ENCODE results near the gene C2.

DNA sequence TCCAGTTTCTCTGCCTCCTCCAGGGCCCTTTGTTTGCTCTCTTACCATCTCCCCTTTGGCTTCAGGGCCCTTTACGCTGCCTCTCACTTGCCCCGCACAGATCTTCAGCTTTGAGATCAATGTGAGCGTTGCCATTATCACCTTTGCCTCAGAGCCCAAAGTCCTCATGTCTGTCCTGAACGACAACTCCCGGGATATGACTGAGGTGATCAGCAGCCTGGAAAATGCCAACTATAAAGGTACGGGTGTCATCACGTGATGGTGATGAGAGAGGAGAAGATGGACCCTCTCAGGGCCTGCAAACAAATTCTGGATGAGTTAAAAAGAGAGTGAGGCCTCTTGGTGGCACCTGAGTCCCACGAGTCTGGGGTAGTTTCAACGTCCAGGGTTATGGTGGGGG, 8.3 kb downstream of the C2 start:
- TF ChIP-seq POLR2A (IDR thresholded peaks at IDR 0.05): no peak
- TF ChIP-seq, protein P1, sequence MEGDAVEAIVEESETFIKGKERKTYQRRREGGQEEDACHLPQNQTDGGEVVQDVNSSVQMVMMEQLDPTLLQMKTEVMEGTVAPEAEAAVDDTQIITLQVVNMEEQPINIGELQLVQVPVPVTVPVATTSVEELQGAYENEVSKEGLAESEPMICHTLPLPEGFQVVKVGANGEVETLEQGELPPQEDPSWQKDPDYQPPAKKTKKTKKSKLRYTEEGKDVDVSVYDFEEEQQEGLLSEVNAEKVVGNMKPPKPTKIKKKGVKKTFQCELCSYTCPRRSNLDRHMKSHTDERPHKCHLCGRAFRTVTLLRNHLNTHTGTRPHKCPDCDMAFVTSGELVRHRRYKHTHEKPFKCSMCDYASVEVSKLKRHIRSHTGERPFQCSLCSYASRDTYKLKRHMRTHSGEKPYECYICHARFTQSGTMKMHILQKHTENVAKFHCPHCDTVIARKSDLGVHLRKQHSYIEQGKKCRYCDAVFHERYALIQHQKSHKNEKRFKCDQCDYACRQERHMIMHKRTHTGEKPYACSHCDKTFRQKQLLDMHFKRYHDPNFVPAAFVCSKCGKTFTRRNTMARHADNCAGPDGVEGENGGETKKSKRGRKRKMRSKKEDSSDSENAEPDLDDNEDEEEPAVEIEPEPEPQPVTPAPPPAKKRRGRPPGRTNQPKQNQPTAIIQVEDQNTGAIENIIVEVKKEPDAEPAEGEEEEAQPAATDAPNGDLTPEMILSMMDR (IDR thresholded peaks at IDR 0.05): no peak

All from adrenal gland (tissue), 5 donors.